Upper lobe of left lung (tissue), 4 donors: ENCODE measurements around the gene B3GALT6.

Experiments
- CTCF ChIP-seq, 6 experiments: fragments of 450-650 bp in 4 of 6; fragments of 200-600 bp in 2 of 6; sonication (generic) in 2 of 6; IDR thresholded peaks; one replicate each; pipeline ENCODE4 v1.5.1; 2016 to 2019; ENCODE audit warnings: antibody characterized with exemption in 6 of 6
- POLR2A ChIP-seq, 4 donors: fragments of 450-650 bp; IDR thresholded peaks; one replicate each; pipeline ENCODE4 v1.5.1; 2016 to 2017; ENCODE audit warnings: antibody characterized with exemption in 4 of 4, mild to moderate bottlenecking in 2 of 4
- POLR2AphosphoS5 ChIP-seq, 2 donors: sonication (generic); formaldehyde crosslinking; IDR thresholded peaks; one replicate each; pipeline ENCODE4 v1.5.1; 2017; ENCODE audit warnings: antibody characterized with exemption in 2 of 2

- TF ChIP-seq POLR2A (IDR thresholded peaks at IDR 0.05) (no peak), CTCF (IDR thresholded peaks at IDR 0.05) (no peak), POLR2AphosphoS5 (IDR thresholded peaks at IDR 0.05) (no peak)
These were observed 8.3 kb downstream of the B3GALT6 start for GRCh38 chr1:1240348-1240732.
